GM19397 (cell line): ENCODE results near the gene MCRIP2.

Experiments used
- ATAC-seq: cut with Tn5 transposase; IDR thresholded peaks from one replicate; pipeline ENCODE4 v1.9.1; 2021; ENCODE audit warnings: mild to moderate bottlenecking, moderate library complexity; ENCODE audit not compliant: unreplicated experiment

Gene MCRIP2

GRCh38 chr16:616733-617586 lies 24.7 kb upstream of the MCRIP2 start:
- no peak for ATAC-seq

DNA sequence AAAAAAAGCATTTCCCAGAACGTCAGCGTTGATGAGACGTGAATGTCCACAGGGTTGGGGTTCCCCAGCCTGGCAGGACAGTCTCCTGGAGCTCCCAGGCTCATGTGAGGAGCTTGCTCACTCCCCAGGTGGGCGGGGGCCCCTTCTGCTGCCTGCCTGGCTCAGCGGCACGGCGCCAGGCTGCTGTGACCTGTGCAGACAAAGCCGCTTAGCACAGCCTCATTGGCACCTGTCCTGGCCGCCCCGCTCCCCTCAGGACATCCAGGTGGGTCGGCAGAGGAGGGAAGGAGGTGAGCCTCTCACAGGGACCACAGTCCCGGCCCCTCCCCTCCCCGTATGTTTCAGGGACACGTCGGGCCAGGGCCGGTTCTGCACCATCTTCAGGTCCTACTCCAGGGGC lies 23.8 kb upstream of the MCRIP2 start:
- ATAC-seq = no peak

DNA sequence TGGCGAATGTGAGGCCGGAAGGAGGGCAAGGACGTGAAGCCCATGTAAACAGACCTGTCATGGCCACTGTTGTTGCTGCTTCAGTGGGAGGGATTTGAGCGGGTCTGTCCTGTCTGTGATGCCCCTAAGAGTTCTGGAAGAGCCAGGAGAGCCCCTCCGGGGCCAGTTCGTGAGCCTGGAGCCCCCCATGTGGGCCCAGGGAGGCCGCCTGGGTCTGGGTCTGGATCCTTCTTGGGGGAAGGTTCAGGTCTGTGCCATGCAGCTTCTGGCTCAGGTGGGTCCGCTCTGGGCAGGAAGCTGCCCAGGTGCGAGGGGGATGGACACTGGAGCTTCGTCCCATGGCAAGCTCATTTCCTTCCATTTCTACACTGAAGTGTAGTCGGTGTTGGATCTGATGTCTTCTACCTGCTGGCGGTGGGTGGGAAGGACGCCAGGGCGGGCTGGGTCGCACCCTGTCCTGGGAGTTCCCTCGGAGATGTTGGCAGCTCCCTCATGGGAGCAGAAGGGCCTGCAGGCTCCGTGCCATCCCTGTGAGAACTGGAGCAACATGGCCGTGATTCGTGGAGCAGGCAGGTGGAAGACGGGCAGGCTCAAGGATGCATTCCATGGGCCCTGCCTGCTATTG lies 22.0 kb upstream of the MCRIP2 start:
- no peak for ATAC-seq

- no peak for ATAC-seq
Observed at GRCh38 chr16:620700-621525, 20.7 kb upstream of the MCRIP2 start.

DNA sequence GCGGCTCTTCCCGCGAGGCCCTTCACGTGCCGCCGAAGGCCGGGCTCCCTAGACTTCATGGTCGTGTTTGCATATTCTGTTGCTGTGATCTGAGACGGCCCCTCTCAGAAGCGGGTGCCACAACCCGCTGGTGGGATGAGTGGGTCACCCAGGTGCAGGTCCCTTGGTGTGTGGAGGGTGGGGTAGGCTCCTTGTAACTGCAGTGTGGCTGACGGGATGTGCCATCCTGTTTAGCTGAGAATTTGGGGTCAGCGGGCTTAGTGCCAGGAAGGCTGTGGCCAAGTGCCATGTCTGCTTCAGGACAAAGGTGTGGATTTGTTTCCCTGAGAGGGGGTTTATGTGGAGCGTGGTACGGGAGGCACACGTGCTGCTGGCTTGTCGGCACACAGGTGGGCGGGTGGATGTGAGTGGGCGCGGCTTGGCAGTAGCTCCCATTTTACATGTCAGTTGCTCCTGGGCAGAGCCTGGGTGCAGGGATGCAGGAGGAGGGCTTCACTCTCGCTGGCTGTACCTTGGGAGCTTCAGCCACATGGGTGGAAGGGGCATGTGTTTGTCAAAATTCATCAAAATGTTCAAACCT lies 20.0 kb upstream of the MCRIP2 start:
- no peak for ATAC-seq

GRCh38 chr16:622920-623280 lies 18.7 kb upstream of the MCRIP2 start:
- ATAC-seq = no peak

DNA sequence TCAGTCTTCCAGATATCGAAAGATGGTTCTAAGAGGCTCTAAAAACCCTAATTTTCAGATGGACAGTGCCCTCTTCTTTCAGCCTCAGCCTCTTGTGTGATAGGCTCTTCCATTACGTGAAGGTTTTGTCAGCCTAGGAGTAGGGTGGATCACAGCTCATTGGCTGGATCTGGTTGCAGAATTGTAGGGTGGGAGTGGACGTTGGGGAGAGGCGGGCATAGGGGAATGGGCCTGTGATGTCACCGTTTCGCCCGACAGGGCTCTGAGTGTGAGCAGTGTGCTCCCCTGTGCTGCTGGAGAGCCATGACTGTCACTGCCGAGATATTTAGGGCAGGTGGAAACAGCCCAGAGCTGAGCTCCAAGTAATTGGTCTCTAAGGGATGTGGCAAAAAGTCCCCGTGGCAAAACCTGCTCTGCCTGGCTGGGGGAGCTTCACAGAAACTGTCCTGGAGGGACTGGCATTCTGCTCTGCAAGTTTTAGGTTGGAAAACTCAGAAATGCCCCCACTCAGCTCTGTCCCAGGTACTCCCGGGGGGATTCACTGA lies 17.0 kb upstream of the MCRIP2 start:
- ATAC-seq = no peak

GRCh38 chr16:625117-625976 lies 16.3 kb upstream of the MCRIP2 start:
- no peak for ATAC-seq

- ATAC-seq = no peak
Observed at GRCh38 chr16:625977-626765, 15.5 kb upstream of the MCRIP2 start.

GRCh38 chr16:626787-627453 lies 14.7 kb upstream of the MCRIP2 start:
- no peak for ATAC-seq

DNA sequence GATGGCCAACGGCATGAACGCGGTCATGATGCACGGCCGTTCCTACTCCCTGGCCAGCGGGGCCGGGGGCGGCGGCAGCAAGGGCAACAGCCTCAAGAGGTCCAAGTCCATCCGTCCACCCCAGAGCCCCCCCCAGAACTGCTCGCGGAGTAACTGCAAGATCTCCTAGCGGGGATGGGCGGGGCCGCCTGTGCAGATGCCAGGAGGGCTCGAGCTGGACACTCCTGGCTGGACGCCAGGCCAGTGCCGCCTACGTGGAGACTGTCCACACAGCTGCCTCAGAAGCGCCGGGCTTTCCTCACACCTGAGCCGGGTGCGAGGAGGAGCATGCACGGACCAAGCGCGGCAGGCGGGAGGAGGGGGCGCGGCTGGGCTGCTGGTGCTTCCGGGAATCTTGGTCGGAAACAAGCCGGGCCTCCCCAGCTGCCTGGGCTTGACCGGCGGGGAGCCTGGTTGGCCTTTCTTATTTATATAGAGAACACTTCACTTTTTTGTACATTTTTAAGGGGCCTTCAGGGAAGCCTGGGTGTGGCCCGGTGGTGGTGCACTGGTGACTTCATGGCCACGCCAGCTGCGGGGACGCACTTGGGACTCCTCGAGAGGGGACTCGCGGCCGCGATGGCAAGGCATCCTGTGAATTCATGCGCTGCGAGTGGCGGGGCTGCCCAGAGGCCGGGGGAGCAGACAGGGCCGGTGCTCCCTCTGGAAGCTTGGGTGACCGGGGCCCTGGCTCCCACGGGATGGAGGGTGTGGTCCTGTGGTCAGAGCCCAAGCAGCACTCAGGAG lies 14.0 kb upstream of the MCRIP2 start:
- ATAC-seq = no peak

GRCh38 chr16:628321-629061 lies 13.1 kb upstream of the MCRIP2 start:
- no peak for ATAC-seq

DNA sequence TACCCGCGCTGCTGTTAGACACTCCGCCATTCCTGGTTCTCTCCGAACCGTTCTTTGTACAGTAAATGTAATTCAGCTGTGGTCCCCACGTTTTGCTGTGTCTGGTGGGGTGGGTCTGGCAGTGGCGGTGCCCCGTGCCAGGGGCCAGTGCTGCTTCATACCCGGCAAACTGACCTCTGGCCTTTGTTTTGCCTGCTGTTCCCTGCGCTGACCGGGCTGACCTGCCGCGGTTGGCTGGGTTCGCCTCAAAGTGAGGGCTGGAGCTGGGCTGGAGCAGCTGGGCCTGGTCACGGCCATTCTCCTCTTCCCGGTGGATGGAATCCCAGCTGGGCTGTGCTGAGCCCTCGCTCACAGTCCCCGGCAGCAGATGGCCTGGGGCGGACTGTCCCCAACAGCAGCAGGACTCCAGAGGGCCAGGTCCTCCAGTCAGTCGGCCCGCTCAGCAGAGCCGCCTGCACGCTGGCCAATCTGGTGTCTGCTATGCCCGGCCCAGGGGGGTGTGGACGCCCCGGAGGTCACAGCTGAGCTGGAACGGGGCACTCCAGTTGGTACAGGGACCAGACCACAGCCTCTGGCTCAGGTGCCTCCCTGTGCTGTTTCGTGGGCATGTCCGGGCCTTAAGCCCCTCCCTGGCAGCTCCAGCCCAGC lies 12.3 kb upstream of the MCRIP2 start:
- ATAC-seq = no peak

GRCh38 chr16:629833-630248 lies 11.8 kb upstream of the MCRIP2 start:
- ATAC-seq = no peak

DNA sequence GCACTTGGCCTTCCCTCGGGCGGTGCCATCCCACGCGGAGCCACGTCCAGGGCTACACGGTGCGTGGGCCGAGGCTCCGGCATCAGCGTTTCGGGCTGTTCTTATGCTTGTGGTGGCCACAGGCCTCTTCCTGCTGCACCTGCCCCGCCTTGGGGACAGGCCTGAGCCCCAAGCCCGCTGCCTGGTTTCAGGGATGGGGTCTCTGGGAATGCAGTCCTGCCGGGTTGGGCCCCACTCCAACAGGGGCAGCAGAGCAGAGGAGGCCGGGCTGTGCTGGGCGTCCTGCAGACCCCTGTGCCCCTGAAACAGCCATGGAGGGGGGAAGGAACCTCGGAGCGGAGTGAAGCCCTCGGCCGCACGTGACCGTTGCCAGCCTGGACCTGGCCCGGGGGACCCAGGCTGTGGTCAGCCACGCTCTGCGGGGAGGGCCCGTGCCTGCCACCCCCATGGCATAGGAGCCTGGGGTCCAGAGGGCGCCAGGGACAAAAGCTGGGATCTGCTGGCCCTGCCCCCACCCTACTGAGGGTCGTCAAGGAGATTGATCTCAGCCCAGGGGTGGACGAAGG lies 11.3 kb upstream of the MCRIP2 start:
- no peak for ATAC-seq

- no peak for ATAC-seq
Observed at GRCh38 chr16:630815-631405, 10.7 kb upstream of the MCRIP2 start, which contains the start of gene WFIKKN1. Gene WFIKKN1, plus strand, starts transcription at chr16:630985. Its CDS starts 269 bp downstream, at chr16:631254.
